GM19240 (cell line): ENCODE data around the gene CDH12.
"Not testable (repeated sequence)": the region's sequence is repeated elsewhere in the genome, so short reads cannot be mapped to it uniquely, and the experiment has no call there.

ENCODE experiments used
- DNase-seq: peaks from one replicate; pipeline ENCODE4 v3.0.0; 2011; ENCODE audit warnings: low spot score; ENCODE audit not compliant: insufficient read length

CDH12 gene

DNA sequence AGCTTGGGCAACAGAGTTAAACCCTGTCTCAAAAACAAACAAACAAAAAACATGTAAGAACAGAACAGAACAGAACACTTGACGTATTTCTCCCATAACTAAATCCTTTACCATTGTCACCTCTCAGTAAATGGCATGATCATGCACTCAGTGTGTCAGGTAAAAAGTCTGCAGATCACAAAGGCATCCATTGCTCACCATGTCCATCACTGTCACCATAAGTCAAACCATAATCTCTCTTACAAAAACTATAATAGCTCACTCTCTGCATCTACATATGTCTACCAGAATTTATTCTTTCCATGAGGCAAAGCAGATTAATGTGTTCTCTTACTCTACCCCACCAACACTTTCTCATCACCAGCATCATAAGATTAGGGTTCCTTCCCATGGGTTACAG lies 387.5 kb downstream of the CDH12 start:
- DNase-seq: no peak

DNA sequence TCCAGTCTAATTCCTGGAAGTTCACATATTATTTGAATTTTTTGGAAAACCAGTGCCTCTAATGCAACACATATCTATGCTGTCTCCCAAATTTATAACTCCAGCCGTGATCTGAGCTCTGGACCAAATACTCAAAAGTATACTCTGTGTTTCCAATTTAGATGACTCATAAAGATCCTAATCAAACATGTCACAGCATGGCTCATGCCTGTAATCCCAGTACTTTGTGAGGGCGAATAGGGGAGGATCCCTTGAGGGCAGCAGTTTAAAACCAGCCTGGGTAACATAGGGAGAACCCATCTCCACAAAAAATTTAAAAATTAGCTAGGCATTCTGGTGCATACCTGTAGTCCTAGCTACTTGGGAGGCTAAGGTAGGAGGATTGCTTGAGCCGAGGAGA lies 388.0 kb downstream of the CDH12 start:
- no peak for DNase-seq

DNA sequence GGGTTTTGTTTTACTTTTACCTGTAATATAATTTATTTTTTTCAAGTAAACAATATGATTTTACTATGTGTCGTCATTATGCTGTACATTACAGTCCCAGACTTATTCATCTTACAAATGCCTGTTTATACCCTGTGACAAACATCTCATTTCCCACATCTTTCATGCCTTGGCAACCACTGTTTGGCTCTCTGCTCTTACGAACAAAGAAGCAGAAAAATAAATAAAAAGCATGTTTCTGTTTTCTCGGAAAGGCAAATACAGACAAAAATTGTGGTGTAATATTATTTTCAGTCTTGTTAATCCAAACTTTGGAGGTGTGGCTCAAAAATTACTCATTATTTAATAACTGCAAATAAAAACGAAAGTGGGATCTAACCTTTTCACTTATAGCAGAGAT lies 393.0 kb downstream of the CDH12 start:
- DNase-seq: no peak

DNA sequence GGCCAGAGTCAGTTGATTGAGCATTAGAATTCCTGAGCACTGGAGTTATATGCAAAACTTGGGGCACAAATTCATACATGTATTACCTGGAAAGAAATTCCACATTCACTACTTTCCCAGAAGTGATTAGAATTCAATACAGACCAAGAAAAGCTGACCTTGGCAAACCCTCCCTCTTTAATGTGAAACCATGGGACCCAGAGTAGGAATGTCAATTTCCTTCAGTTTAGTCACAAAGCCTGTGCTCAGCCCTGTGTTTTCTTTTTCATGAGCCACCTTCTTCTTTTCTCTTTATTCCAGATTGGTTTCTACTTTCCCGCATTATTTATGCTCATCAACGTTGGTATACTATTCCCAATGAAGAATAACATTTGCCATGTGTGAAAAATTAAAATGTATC lies 420.2 kb downstream of the CDH12 start:
- DNase-seq: no peak

- no peak for DNase-seq
Measured at GRCh38 chr5:22431840-22432239, 421.3 kb downstream of the CDH12 start.

DNA sequence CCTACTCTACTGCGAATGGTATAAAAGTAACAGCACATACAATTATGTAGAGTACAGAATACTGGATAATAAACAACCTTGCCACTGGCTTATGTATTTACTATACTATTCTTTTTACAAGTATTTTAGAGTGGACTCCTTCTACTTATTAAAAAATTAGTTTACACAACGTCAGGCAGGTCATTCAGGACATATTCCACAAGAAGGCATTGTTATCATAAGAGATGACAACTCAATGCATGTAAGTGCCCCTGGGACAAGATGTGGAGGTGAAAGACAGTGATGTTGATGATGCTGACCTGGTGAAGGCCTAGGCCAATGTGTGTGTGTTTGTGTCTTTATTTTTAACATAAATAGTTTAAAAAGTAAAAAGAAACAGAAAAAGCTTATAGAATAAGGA lies 421.7 kb downstream of the CDH12 start:
- DNase-seq: no peak

DNA sequence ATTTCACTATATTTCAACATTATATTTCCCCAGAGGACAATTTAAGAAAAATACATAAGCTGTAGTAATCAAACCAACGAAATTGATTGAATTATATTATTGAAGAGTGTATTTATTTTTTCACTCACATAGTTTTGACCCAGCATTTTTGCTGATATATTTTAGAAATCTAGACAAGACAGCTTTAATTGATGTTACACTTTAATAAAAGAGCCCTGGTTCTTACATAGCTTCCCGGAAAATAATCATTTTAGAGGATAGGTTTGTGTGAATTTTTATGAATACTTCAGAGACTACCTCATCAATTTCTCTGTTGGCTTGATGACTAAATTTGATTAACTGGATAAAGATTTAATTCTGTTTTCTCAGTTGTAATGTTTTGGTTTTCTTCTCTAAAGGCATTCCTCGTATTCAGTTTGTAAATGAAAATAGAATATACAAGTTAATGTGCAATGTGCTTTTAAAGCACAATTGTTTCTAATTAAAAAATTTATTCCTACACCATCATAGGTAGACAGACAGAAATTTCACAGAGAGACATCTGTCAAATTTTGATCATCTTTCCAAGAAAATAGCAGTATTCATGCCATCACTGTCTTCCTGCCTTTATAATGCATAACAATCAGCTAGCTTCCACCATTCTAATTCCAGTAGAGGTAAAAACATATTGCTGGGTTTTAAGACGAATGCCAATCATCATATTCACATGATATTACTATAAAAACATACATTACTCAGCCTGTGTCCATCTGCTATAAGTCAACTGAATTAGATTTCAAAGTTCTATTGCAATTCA lies 441.4 kb downstream of the CDH12 start:
- no peak for DNase-seq

DNA sequence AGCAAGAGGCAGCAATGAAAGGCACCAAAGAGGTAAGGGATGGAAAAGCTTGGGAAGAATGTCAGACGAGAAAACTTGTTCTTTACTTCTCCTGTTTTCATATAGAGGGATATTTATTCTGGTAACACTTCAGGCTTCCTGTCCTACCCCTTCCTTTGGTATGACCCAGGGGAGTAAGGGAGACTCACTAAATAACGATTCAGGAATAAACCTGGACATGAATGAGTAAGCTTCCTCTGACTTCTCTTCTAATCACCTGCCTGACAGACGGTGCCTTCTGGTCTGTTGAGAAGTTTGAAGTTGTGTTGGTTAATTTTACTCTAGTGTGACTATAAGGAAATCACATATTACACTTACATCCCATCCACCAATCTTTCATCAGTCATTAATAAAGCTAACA lies 461.2 kb downstream of the CDH12 start:
- no peak for DNase-seq

DNA sequence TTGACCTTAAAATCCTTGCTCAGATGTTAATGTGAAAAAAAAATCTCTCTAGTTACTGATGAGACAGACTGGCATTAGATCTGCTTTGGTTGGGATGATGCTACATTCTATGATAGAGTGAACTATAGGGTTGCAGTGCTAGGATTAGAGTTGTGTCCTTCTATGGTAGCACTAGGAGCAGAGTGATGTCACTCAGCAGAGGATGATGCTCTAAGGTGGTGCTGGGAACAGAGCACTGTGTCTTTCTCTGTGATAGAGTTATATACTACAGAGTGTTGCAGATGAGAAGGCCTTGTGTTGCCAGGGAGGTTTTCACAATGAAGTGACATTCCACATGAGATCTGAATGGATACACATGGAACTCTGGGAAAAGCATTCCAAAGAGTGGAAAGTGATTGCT lies 462.3 kb downstream of the CDH12 start:
- no peak for DNase-seq

DNA sequence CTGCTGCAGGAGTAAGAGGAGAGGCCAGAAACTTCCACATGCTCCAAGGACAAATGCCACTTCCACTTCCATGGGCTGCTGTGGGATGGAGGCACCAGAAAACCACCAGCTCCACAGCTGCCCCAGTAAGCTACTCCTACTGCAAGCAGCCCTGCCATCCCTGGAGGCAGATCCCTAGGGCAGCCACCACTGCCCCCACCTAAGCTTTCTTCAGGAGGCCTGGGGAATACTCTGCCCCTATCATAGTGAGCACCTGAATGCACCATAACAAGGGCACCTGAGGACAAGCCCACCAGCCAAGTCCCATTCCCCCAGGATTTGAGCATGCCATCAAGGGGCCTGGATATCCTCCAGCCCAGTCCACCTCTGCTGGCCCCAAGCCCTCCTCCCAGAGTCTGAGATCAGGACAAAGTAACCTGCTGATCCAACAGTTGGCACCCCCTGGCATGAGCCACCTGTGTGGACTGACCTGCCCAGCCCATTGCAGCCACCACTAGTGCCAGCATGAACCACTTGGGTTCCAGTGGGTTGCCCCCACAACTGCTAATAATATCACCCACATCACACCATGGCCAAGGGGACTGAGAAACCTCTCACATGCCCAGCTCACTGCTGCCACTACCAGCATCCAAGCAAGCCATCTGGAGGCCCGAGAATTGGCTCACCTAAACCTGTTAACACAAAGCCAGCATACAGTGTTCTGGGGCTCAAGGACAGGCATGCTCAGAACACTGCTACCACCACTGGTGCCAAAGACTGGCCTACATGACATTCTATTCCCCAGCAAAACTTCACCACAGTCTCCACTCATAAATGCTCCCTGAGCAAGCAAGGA lies 480.1 kb downstream of the CDH12 start:
- DNase-seq: no peak

- DNase-seq: no peak
Measured at GRCh38 chr5:22372376-22372775, 480.8 kb downstream of the CDH12 start.

DNA sequence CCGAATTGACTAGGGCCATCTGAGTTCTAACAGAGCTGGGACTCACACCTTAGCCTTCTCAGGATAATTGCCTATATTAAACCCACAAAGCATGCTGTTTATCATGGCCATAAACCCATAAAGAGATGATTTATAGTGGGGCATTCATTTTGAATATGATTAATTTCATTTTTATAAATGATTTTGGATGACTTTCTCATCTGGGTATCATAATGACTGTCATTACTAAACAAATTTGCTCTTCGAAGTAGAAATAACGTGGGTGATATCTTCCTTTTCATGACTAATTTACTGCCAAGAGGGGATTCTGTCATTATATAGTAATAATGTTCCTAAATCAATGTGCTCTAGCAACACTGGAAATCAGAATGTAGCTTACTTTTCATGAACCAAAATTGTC lies 498.2 kb downstream of the CDH12 start:
- no peak for DNase-seq

- no peak for DNase-seq
Measured at GRCh38 chr5:22352493-22352892, 500.7 kb downstream of the CDH12 start.

DNA sequence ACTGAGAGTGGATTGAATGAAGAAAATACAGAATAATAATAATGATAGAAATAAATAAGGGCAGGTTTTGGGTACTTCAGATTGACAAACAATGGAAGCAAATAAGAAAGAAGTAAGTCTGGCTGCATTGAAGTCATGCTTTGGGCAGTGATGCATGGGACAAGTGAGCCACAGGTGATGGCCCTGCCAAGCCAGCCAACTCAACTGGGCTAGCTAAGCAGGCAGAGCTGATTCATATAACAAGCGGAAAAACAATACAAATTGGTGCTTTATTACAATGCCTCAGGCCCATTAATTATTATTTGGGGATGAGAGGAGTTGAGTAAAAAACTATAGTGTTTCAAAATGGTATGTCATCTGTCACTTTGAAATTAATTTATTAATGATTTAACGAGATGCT lies 502.0 kb downstream of the CDH12 start:
- no peak for DNase-seq

GRCh38 chr5:22348027-22348426 lies 505.1 kb downstream of the CDH12 start:
- DNase-seq: no peak

- DNase-seq: no peak
Measured at GRCh38 chr5:22344000-22344399, 509.1 kb downstream of the CDH12 start.

DNA sequence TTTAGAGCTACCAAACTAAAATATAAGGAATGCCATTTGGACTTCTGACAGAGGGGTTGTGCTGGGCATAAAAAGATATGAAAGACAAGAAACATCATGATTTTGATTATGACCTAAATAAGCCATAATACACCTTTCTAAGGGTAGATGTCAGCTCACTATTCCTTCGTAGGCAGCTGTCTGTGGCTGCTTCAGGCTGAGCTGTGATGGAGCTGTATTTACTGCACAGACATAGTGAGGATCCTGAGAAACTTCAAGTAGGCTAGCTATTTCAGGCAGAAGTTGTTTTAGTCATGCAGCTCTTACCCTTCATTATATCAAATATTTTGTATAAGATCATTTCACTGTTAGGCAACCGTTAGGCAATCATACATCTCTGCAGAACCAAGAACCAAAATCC lies 511.7 kb downstream of the CDH12 start:
- DNase-seq: no peak

- DNase-seq: not testable (repeated sequence)
Measured at GRCh38 chr5:22332949-22333348, 520.2 kb downstream of the CDH12 start.

- DNase-seq: no peak
Measured at GRCh38 chr5:22329683-22330082, 523.5 kb downstream of the CDH12 start.

DNA sequence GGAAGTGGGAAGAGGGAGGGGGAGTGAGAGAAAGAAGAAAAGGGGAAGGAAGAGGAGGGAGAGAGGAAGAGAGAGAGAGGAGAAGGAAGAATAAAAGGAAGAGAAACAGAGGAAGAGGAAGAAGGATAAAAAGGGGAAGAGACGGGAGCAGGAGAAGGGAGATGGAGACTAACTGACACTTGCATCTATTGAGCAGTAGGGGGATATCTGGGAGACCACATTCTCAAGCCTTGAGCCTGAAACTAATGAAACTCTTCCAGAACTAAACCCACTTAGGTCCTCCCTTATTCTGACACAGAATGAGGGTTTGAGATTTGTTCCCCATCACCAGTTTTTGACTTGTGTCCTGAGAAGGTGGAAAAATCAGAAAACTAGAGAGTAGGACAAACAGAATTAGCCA lies 533.3 kb downstream of the CDH12 start:
- DNase-seq: no peak

GRCh38 chr5:22316294-22316693 lies 536.9 kb downstream of the CDH12 start:
- DNase-seq: no peak

DNA sequence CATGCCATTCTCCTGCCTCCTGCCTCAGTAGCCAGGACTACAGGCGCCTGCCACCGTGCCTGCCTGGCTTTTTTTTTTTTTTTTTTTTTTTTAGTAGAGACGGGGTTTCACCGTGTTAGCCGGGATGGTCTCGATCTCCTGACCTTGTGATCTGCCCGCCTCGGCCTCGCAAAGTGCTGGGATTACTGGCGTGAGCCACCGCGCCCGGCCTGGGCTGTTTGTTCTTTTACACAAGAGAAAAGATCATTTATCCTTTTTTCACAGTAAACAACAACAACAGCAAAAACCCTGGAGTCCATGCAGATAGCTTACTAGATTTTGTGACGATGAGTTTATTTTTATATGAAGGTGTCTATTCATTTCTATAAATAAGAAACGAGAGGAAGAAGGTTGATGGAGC lies 538.1 kb downstream of the CDH12 start:
- not testable (repeated sequence) for DNase-seq

DNA sequence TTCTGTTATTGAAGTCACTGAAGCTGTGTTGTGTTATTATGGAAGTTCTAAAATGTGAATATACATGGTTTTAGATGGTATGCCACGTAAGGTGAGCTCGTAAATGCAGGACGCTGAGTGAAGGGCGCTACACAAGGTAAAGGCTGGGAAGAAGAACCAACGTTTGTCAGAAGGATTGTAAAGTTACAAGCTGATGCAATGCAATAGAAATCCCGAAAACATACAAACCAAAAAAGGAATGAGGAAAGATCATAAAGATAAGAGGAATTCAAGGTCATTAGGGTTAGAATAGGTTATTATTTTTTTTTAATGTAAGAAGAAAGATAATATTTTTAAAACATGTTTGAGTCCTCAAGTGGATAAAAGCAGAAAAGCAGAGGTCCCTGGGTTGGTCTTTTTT lies 538.6 kb downstream of the CDH12 start:
- DNase-seq: no peak
